Mesodermal cell (in vitro differentiated cells): ENCODE measurements around the gene GPX4.

Experiments used
- H3K27ac ChIP-seq: 2 replicates; pipeline ENCODE4 v1.7.0; 2013; ENCODE audit warnings: mild to moderate bottlenecking, low read depth, low read length, moderate library complexity; ENCODE audit not compliant: severe bottlenecking
- H3K36me3 ChIP-seq: 2 replicates; pipeline ENCODE4 v1.7.1; 2013; ENCODE audit warnings: mild to moderate bottlenecking, low read length, moderate library complexity; ENCODE audit not compliant: control insufficient read depth, insufficient read depth
- H3K4me1 ChIP-seq: one replicate; pipeline ENCODE4 v1.7.1; 2013; ENCODE audit warnings: mild to moderate bottlenecking, low read length; ENCODE audit not compliant: insufficient read depth, control insufficient read depth, poor library complexity, severe bottlenecking
- H3K4me3 ChIP-seq: 2 replicates; pipeline ENCODE4 v1.7.0; 2013; ENCODE audit warnings: low read length, control low read depth, mild to moderate bottlenecking; ENCODE audit not compliant: insufficient read depth, poor library complexity, severe bottlenecking; ENCODE audit errors: extremely low read depth
- H3K9me3 ChIP-seq: 2 replicates; pipeline ENCODE4 v1.7.1; 2013; ENCODE audit warnings: mild to moderate bottlenecking, low read length, moderate library complexity; ENCODE audit not compliant: control insufficient read depth
- WGBS, 2 experiments: methylation state at CpG; one replicate each; pipeline ENCODE4 v1.1.5; 2013; ENCODE audit warnings: missing lambda C conversion rate in 2 of 2; ENCODE audit not compliant: insufficient coverage in 2 of 2; 5-methylcytosine and 5-hydroxymethylcytosine counted together

The GPX4 gene

GRCh38 chr19:1105873-1106840 is 2.4 kb downstream of the GPX4 start:
- H3K9me3 ChIP-seq = no peaks in the 10 kb centered on the region
- no peak overlapping the region for H3K4me3 ChIP-seq
- peaks cover 23% of the 10 kb centered on the region for H3K4me1 ChIP-seq
- WGBS, 2 experiments = 95 to 98% methylated on average over 20 to 27 of the region's 32 CpGs
- H3K27ac ChIP-seq = no peak overlapping the region
- H3K36me3 ChIP-seq = peaks cover 29% of the 10 kb centered on the region

GRCh38 chr19:1106841-1107660 is 3.3 kb downstream of the GPX4 start:
- Histone ChIP-seq H3K4me3 (no peak overlapping the region), H3K9me3 (no peaks in the 10 kb centered on the region), H3K4me1 (peaks cover 19% of the 10 kb centered on the region), H3K27ac (peak overlapping the region; percentile 16), H3K36me3 (peaks cover 33% of the 10 kb centered on the region)
- WGBS, 2 experiments = 84 to 86% methylated on average over 12 to 14 of the region's 17 CpGs

GRCh38 chr19:1107661-1108261 is 4.0 kb downstream of the GPX4 start:
- H3K27ac ChIP-seq = peak overlapping the region; percentile 16
- WGBS, 2 experiments = 94 to 95% methylated on average over 16 to 23 of the region's 25 CpGs
- peaks cover 15% of the 10 kb centered on the region for H3K4me1 ChIP-seq
- no peak overlapping the region for H3K4me3 ChIP-seq
- H3K9me3 ChIP-seq = no peaks in the 10 kb centered on the region
- peaks cover 40% of the 10 kb centered on the region for H3K36me3 ChIP-seq

GRCh38 chr19:1108291-1109031 is 4.7 kb downstream of the GPX4 start:
- 95 to 98% methylated on average over 63 to 84 of the region's 89 CpGs for WGBS, 2 experiments
- H3K4me1 ChIP-seq = peaks cover 12% of the 10 kb centered on the region
- H3K4me3 ChIP-seq = no peak overlapping the region
- no peaks in the 10 kb centered on the region for H3K9me3 ChIP-seq
- H3K27ac ChIP-seq = no peak overlapping the region
- H3K36me3 ChIP-seq = peaks cover 43% of the 10 kb centered on the region

- WGBS, 2 experiments = 95 to 97% methylated on average over 25 to 45 of the region's 48 CpGs
- Histone ChIP-seq H3K9me3 (no peaks in the 10 kb centered on the region), H3K4me3 (no peak overlapping the region), H3K36me3 (peaks cover 46% of the 10 kb centered on the region), H3K27ac (no peak overlapping the region), H3K4me1 (peaks cover 18% of the 10 kb centered on the region)
These were observed 5.3 kb downstream of the GPX4 start for GRCh38 chr19:1109032-1109551.

GRCh38 chr19:1109697-1110671 is 6.2 kb downstream of the GPX4 start:
- 96 to 97% methylated on average over 39 to 54 of the region's 54 CpGs for WGBS, 2 experiments
- Histone ChIP-seq H3K36me3 (peaks cover 50% of the 10 kb centered on the region), H3K4me1 (peaks cover 18% of the 10 kb centered on the region), H3K4me3 (no peak overlapping the region), H3K27ac (no peak overlapping the region), H3K9me3 (no peaks in the 10 kb centered on the region)

GRCh38 chr19:1110809-1111640 is 7.2 kb downstream of the GPX4 start:
- Histone ChIP-seq H3K4me1 (peaks cover 14% of the 10 kb centered on the region), H3K9me3 (no peaks in the 10 kb centered on the region), H3K4me3 (no peak overlapping the region), H3K36me3 (peaks cover 46% of the 10 kb centered on the region), H3K27ac (no peak overlapping the region)
- 87 to 94% methylated on average over 12 to 15 of the region's 18 CpGs for WGBS, 2 experiments

GRCh38 chr19:1111641-1112267 is 8.0 kb downstream of the GPX4 start:
- Histone ChIP-seq H3K4me3 (no peak overlapping the region), H3K36me3 (peaks cover 44% of the 10 kb centered on the region), H3K9me3 (no peaks in the 10 kb centered on the region), H3K27ac (no peak overlapping the region), H3K4me1 (peaks cover 10% of the 10 kb centered on the region)
- WGBS, 2 experiments = 97 to 98% methylated on average over 10 to 14 of the region's 18 CpGs
